GM19238 (cell line): ENCODE results near the gene WDR47.

Source experiments
- DNase-seq: peaks from one replicate; pipeline ENCODE4 v3.0.0; 2011; ENCODE audit warnings: low spot score; ENCODE audit not compliant: insufficient read length

Gene WDR47

DNA sequence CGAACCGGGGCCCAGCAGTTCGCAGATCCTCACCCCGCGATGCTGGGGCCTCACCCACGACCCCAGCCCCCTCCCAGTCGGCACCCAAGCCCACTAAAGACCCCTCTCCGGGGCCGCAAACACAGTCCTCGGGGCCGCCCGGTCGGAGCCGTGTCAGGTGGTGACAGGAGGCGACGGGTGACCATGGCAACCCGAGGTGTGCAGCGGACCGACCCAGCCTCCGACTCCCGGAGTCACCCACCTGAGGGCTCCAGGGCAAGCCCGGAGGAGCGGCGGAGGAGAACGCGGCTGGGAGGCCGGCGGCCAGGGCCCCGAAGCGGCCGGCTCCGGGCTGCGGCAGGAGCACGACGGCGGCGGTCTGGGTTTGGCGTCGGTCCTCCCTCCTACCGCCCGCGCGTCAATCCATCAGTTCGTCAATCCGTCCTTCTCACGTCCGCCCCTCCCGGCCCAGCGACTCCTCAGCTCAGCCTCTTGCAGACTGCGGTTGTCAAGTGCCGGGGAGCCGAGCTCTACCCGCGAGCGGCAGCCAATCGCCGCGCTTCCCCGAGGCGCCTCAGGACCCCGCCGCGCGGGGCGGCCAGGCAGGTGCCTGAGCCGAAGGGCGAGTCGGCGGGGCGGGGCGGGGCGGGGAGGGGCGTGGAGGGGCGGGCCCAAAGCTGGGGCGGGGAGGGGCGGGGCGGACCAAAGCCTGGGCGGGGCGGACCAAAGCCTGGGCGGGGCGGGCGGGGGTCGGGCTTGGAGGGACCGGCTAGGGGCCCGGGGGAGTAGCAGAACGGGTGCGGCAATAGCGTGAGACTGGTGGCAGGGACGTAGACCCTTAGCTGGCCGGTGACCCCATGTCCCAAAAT is at the start of gene WDR47:
Gene WDR47, minus strand, starts transcription at position 482 of the 848 bp plus-strand sequence. CDS start 18,590 bp downstream, outside the sequence.
- DNase-seq: peak; percentile 98

GRCh38 chr1:109091078-109091838 is 49.4 kb upstream of the WDR47 start:
- no peak for DNase-seq

DNA sequence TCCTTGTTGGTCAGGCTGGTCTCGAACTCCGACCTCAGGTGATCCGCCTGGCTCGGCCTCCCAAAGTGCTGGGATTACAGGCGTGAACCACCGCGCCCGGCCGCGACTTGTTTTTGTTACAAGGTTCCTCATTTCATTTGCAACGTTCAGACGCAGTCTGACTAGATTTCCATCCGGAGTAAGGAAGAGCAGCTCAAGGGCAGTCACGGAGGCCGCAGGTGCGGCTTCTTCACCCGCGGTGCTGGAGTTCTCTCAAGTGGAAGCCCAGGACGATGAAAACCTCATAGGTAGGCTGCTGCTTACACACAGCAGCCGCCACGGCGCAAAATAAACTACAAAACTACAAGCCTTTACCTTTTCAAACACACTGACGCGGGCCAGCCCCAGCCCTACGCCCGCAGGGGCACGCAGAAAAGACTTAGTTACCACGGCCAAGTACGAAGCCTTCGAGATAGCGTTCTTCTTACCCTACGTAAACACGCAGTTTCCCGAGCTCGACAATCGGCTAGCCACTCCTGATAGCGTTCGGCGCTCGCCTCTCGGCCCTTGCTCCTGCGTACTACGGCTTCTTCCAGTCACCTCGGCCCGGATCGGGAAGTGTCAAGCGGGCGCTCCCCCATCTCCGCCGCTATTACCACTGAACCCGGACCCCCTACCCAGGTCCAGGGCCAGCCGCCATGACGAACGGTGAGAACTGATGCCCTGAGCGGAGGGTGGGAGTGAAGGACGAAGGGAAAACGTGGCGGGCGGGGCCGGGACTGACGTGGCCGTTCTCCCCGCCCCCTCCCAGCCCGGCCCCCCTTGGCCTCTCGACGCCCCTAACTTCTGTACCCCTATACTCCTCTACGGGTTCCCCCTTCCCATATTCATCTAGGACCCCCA is 48.5 kb upstream of the WDR47 start, which contains the start of gene TMEM167B:
Gene TMEM167B, plus strand, starts transcription at position 569 of the 882 bp plus-strand sequence. Its CDS starts 109 bp downstream, at position 678.
- peak; percentile 65 for DNase-seq

- no peak for DNase-seq
These were observed 47.5 kb upstream of the WDR47 start for GRCh38 chr1:109089242-109090015.

- DNase-seq: no peak
These were observed 42.9 kb upstream of the WDR47 start for GRCh38 chr1:109084563-109085517.

GRCh38 chr1:109083923-109084322 is 42.0 kb upstream of the WDR47 start:
- no peak for DNase-seq

- DNase-seq: no peak
These were observed 41.6 kb upstream of the WDR47 start for GRCh38 chr1:109083501-109083900.

- DNase-seq: no peak
These were observed 38.7 kb upstream of the WDR47 start for GRCh38 chr1:109080441-109081082.

GRCh38 chr1:109079240-109079622 is 37.3 kb upstream of the WDR47 start:
- no peak for DNase-seq

- no peak for DNase-seq
These were observed 36.4 kb upstream of the WDR47 start for GRCh38 chr1:109078317-109078716.

- DNase-seq: peak; percentile 93
These were observed 33.9 kb upstream of the WDR47 start, which contains the start of gene TAF13 for GRCh38 chr1:109075531-109076490. TAF13 (minus strand) TSS chr1:109076003; CDS start chr1:109075947, 56 bp downstream.

DNA sequence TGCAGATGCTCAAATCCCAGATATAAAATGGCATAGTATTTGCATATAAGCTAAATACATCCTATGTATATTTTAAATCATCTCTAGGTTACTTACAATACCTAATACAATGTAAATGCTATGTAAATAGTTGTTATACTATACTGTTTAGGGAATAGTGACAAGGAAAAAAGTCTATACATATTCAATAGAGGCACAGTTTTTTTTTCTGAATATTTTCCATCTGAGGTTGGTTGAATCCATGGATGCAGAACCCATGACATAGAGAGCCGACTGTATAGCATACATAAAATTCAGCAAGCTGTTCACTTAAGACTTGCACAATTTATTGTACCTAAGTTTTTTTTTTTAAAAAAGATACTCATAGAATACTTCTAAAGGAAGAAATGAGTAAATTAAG is 27.4 kb upstream of the WDR47 start:
- DNase-seq: no peak

- DNase-seq: no peak
These were observed 26.0 kb upstream of the WDR47 start for GRCh38 chr1:109067883-109068282.

DNA sequence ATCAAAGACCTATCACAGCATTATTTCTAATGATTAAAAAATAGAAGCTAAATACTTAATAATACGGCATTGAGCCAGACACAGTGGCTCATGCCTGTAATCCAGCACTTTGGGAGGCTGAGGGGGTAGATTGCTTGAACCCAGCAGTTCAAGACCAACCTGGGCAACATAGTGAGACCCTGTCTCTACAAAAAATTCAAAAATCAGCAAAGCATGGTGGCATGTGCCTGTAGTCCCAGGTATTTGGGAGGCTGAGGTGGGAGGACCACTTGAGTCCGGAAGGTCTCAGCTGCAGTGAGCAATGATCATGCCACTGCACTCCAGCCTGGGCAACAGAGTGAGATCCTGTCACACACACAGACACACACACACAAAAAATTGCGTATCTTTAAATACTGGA is 23.2 kb upstream of the WDR47 start:
- DNase-seq: no peak

DNA sequence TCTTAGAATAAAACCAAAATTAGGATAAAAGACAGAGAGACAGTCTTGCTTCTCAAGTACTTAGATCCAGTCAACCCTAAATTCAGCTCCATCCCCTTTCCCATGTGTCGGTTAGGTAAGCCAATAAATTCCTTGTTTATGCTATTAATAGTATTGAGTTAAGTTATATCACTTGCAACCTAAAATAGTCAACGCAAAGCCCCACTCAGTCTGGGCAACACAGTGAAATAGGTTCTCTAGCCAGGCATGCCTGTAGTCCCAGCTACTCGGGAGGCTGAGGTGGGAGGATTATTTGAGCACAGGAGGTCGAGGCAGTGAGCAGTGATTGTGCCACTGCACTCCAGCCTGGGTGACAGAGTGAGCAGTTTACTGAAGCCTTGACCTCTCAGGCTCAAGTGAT is 19.3 kb upstream of the WDR47 start:
- DNase-seq: no peak

GRCh38 chr1:109060707-109061106 is 18.8 kb upstream of the WDR47 start:
- no peak for DNase-seq

- no peak for DNase-seq
These were observed 17.1 kb upstream of the WDR47 start for GRCh38 chr1:109059026-109059425.

DNA sequence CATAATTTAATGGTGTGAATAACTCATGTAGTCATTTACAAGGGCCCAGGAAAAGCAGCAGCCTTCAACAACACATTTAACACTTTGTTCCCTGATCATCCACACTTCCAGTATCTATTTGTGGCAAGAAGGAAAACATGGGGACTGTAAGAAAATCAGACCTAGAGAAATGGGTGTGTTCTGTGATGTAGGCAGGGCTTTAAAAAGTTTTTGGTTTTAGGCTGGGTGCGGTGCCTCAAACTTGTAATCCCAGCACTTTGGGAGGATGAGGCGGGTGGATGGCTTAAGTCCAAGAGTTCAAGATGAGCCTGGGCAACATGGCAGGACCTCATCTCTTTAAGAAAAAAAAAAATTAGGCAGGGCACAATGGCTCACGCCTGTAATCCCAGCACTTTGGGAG is 14.2 kb upstream of the WDR47 start:
- DNase-seq: no peak
